ENCODE data around the gene VSIR.

VSIR gene

GRCh38 chr10:71765906-71766716 is 7.2 kb downstream of the VSIR start:
- no peak overlapping the region for H3K4me3 ChIP-seq (ENCODE audit: low read depth, low read length)

DNA sequence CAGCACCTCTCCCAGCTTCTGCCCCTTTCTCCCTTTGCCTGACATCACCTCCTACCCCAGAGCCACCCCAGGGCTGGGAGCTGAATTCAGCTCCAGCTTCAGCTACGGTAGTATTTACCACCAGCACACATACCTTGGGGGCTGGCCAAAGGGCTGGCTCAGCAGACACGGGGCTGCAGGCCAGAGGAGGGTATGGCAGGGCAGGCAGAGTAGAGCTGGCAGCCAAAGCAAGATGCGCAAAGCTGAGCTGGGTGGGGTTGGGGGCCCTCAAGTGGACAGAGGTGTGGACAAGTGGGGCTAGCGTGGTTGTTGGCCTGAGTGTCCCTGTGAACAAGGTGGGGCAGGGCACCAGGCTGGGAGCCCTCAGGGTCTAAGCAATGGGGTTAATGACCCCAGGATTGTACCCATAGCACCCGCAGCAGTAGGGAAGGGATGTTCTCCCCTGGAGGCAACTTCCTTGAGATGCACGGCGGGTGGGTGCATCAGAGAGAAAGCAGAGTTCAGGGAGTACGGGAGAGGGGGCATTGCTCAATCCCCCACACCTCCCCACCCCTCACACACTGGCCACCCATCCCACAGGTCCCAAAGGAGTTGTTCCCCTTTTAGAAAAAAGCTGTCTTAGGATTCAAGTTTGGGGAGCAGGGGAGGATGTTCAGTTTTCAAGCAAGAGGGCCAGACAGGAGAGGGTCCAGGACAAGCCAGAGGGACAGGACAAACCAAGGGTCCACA is 8.0 kb downstream of the VSIR start:
- no peak overlapping the region for H3K4me3 ChIP-seq (ENCODE audit: low read depth, low read length)

- H3K4me3 ChIP-seq (ENCODE audit: low read depth, low read length) = no peak overlapping the region
These were observed 9.8 kb downstream of the VSIR start for GRCh38 chr10:71763352-71764127.

GRCh38 chr10:71762324-71762723 is 11.0 kb downstream of the VSIR start:
- H3K4me3 ChIP-seq (ENCODE audit: low read depth, low read length) = no peak overlapping the region

GRCh38 chr10:71761541-71762113 is 11.7 kb downstream of the VSIR start:
- H3K4me3 ChIP-seq (ENCODE audit: low read depth, low read length) = no peak overlapping the region

- H3K4me3 ChIP-seq (ENCODE audit: low read depth, low read length) = no peak overlapping the region
These were observed 12.2 kb downstream of the VSIR start for GRCh38 chr10:71761105-71761511.

- H3K4me3 ChIP-seq (ENCODE audit: low read depth, low read length) = no peak overlapping the region
These were observed 15.9 kb downstream of the VSIR start for GRCh38 chr10:71757399-71757922.

DNA sequence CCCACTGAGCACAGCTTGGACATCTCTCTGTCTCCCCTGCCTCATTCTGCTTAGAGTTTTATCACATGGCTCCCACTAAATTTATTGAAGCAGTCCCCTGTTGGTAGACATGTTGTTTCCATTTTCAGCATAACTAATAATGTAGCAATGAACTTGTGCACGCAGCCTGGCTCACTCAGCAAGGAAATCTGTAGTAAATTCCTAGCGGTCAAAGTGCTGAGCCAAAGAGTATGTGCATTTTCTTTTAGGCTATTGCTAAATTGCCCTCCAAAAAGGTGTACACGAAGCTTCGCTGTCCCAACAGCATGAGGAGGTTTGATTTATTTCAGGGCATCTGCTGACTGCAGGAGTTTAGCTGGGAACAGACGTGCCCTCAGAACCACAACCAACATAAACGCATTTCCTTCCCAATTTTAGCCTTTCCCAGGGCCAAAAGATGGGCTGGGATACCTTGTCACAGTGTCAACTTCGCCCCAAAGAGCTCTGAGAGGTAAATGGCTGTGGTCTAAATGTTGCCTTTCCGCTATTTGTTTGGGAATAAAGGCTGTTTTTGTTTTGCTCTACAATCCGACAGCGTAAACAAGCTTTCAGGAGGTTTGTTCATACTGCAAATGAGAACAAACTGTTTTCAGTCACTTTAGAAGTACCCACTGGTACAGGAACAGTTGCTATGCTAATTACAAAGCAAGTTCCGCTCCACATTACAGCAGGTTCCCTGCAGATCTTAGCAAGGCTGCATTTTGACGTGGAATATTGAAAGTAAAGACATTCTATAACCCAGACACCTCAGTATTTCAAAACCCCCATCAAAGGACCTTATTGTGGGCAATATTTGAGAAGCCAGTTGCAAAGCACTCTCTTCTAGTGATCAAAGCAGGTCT is 16.8 kb downstream of the VSIR start:
- H3K4me3 ChIP-seq (ENCODE audit: low read depth, low read length) = no peak overlapping the region

GRCh38 chr10:71755179-71755879 is 18.0 kb downstream of the VSIR start:
- H3K4me3 ChIP-seq (ENCODE audit: low read depth, low read length) = no peak overlapping the region

- H3K4me3 ChIP-seq (ENCODE audit: low read depth, low read length) = no peak overlapping the region
These were observed 18.8 kb downstream of the VSIR start for GRCh38 chr10:71754562-71754961.

DNA sequence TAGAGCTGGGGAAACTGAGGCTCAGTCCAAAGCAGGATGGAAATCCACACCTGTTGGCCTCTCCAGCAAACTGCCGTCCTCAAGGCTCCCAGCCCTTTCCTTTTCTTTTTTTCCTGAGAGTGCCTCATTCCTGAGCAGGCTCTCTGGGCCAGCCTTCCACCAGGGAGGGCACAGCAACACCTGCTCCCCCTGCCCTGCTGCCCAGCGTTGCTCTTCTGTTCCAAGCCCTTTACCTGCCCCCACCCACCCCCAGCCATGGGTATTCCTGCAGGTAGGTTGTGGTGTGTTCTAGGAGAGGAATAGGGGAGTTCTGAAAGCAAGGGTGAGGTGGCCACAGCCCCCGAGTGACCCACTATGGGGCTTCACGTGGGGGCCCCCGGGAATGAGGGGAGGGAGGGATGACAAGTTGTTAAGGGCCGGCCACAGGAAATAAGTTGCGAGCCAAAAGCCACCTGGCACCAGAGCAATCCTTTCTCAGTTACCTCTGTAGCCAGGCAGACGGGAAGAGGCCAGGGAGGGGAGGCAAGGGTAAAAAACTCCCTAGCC is 19.3 kb downstream of the VSIR start:
- no peak overlapping the region for H3K4me3 ChIP-seq (ENCODE audit: low read depth, low read length)

DNA sequence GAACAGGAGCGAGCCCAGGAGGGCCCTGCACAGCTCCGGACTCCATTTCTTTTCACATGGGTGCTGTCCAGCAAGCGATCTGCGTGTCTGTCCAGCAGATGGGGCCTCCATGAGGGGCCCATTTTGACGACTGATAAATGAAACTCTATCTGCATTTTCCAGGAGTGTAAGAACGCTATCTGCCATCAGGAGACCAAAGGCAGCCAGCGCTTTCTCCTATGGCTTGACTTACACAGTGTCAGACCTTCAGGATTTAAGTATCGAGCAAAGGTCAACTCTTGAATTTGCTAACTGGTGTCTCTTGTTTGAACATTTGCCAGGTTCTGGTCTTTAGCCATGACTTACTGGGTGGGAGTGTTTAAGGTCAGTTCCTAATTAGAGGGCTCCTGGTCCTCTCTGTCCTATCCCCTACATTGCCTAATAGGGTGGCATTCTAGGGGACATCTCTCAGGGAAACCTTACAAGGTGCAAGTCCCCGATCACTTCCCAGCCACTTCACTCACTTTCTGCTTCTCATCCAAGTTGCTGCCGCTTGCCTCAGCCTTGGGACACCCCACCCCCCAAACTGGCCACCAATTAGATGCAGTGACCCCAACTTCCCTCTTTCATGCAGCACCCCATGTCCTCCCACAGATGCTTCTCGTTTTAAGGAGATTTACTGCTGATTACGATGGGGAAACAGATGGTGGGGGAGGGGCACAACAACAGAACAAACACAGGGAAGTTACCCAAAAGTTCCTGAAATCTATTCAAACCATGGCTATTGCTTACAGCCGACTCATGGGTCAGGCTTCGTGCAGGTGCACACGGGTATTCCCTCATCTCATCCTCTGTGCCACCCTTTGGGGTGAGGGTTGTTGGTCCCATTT is 20.0 kb downstream of the VSIR start:
- H3K4me3 ChIP-seq (ENCODE audit: low read depth, low read length) = no peak overlapping the region

GRCh38 chr10:71752391-71753090 is 20.8 kb downstream of the VSIR start:
- no peak overlapping the region for H3K4me3 ChIP-seq (ENCODE audit: low read depth, low read length)

DNA sequence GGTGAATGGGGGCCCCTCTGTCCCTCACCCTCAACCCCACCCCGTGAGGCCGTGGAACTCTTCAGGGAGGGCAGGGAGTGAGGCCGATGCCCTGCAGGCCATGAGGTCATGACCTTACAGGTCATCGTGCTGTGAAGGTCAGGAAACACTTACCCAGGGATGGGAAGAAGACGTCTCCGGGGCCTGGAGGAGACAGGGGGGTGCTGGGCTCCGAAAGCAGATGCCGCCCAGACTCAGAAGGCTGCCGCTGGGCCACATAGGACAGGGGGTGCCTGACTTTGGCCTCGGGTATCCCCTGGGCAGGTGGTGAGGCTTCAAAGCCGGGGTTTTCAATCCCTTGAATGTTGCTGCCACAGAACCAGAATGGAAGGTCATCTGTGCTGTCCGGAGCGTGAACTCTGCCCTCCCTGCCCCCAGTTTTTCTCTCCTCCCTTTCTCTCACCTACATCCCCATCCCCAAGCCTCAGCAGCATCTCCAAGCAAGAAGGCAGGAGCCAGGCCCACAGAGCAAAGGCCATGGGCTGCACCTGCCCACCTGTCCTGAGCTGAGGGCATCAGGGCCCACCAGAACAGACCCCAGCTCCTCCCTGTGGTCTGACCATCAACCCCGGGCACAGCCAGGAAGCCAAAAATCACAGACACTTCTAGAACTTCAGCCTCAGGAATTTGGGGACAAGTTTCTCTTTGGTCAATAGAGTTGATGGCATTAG is 21.6 kb downstream of the VSIR start:
- H3K4me3 ChIP-seq (ENCODE audit: low read depth, low read length) = no peak overlapping the region

GRCh38 chr10:71750986-71751385 is 22.3 kb downstream of the VSIR start:
- H3K4me3 ChIP-seq (ENCODE audit: low read depth, low read length) = no peak overlapping the region

- H3K4me3 ChIP-seq (ENCODE audit: low read depth, low read length) = no peak overlapping the region
These were observed 23.0 kb downstream of the VSIR start for GRCh38 chr10:71750124-71750841.

Measured in iPS-11a (cell line).